Loucy (cell line): ENCODE measurements around the gene WWOX.

Experiments used
- EZH2phosphoT487 ChIP-seq: fragments of 200-600 bp; IDR thresholded peaks from 2 replicates; pipeline ENCODE4 v1.6.1; 2018; ENCODE audit warnings: antibody characterized with exemption, mild to moderate bottlenecking, moderate library complexity, borderline replicate concordance
- TF ChIP-seq, protein P1 (sequence below): fragments of 200-600 bp; sonication (generic); conservative IDR thresholded peaks from 2 replicates; pipeline ENCODE4 v1.5.1; 2014; ENCODE audit warnings: mild to moderate bottlenecking, antibody characterized with exemption, low read length

DNA sequence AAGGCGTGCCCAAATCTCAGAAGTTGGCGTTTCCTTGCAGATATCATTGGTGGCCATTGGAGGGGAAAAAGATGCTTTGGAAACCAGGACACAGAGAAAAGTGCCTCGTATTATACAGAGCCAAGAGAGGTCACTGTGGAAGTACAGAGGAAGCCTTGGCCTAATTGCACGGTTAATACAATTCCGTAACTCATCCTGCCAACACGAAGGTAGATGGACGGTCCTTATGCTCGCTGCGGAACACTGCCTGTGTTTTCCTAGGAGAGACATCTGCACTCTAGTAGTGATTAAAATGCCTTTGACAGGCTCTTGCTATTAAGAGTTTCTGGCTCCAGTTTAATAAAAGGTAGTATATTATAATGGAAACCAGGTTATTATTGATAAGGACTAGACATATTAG lies 536.4 kb downstream of the WWOX start:
- TF ChIP-seq, protein P1, sequence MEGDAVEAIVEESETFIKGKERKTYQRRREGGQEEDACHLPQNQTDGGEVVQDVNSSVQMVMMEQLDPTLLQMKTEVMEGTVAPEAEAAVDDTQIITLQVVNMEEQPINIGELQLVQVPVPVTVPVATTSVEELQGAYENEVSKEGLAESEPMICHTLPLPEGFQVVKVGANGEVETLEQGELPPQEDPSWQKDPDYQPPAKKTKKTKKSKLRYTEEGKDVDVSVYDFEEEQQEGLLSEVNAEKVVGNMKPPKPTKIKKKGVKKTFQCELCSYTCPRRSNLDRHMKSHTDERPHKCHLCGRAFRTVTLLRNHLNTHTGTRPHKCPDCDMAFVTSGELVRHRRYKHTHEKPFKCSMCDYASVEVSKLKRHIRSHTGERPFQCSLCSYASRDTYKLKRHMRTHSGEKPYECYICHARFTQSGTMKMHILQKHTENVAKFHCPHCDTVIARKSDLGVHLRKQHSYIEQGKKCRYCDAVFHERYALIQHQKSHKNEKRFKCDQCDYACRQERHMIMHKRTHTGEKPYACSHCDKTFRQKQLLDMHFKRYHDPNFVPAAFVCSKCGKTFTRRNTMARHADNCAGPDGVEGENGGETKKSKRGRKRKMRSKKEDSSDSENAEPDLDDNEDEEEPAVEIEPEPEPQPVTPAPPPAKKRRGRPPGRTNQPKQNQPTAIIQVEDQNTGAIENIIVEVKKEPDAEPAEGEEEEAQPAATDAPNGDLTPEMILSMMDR: no peak
- no peak for TF ChIP-seq EZH2phosphoT487
